Stimulated activated CD4-positive, alpha-beta T cell treated with anti-CD3 and anti-CD28 coated beads, TNF-alpha, amount 100 ng/mL, for 4 hours (primary cell): ENCODE measurements around the gene C20orf96.
A peak's percentile ranks its signal among the peaks of the same experiment; 100 is the strongest.
"Not testable (repeated sequence)": the region's sequence is repeated elsewhere in the genome, so short reads cannot be mapped to it uniquely, and the experiment has no call there.

ENCODE experiments used
- DNase-seq, 3 experiments: peaks; one replicate each; pipeline ENCODE4 v3.0.0-alpha.2; 2020; ENCODE audit warnings: low read depth in 3 of 3

The C20orf96 gene

GRCh38 chr20:237489-237888 lies 53.1 kb downstream of the C20orf96 start:
- peak in 2 of 3 experiments; percentile 4 to 5 for DNase-seq

- DNase-seq, result no peak
These were observed 54.7 kb downstream of the C20orf96 start for GRCh38 chr20:235891-236290.

- no peak for DNase-seq
These were observed 63.0 kb downstream of the C20orf96 start for GRCh38 chr20:227439-228105.

- no peak for DNase-seq
These were observed 63.6 kb downstream of the C20orf96 start, which contains the start of gene DEFB129 for GRCh38 chr20:226958-227357. DEFB129 (plus strand) TSS chr20:227258; CDS start chr20:227289, 31 bp downstream.

GRCh38 chr20:225879-226278 lies 64.7 kb downstream of the C20orf96 start:
- DNase-seq, result not testable (repeated sequence)

- no peak for DNase-seq
These were observed 69.2 kb downstream of the C20orf96 start for GRCh38 chr20:221258-221830.
